IPS DF 6.9 (cell line): ENCODE measurements around the gene SPATS1.

ENCODE experiments used
- DNase-seq: peaks from one replicate; pipeline ENCODE4 v3.0.0-alpha.2; 2013; ENCODE audit warnings: low read depth, low spot score
- H3K27ac ChIP-seq: one replicate; pipeline ENCODE4 v1.5.1; 2013; ENCODE audit warnings: low read length, control low read depth
- H3K27me3 ChIP-seq: 2 replicates; pipeline ENCODE4 v1.6.1; 2013; ENCODE audit warnings: mild to moderate bottlenecking, low read length; ENCODE audit not compliant: control insufficient read depth, insufficient read depth
- H3K36me3 ChIP-seq: 2 replicates; pipeline ENCODE4 v1.6.1; 2013; ENCODE audit warnings: low read length; ENCODE audit not compliant: control insufficient read depth, insufficient read depth
- H3K4me1 ChIP-seq: 2 replicates; pipeline ENCODE4 v1.6.1; 2013; ENCODE audit warnings: low read length; ENCODE audit not compliant: control insufficient read depth, insufficient read depth
- H3K4me3 ChIP-seq: 2 replicates; pipeline ENCODE4 v1.5.1; 2013; ENCODE audit warnings: mild to moderate bottlenecking, low read length
- H3K9me3 ChIP-seq: 2 replicates; pipeline ENCODE4 v1.6.1; 2013; ENCODE audit warnings: low read length, inconsistent platforms; ENCODE audit not compliant: control insufficient read depth, insufficient read depth
- WGBS: extraction: QIAGEN DNeasy Blood & Tissue Kit; methylation state at CpG from one replicate; pipeline ENCODE4 v1.1.7; 2013; ENCODE audit warnings: mixed read lengths, missing lambda C conversion rate; ENCODE audit not compliant: insufficient read length, insufficient coverage; 5-methylcytosine and 5-hydroxymethylcytosine counted together

SPATS1 gene

GRCh38 chr6:44301782-44302564 lies 40.5 kb upstream of the SPATS1 start:
- DNase-seq = no peak
- Histone ChIP-seq H3K27me3 (no peaks in the 10 kb centered on the region), H3K27ac (no peak overlapping the region), H3K4me3 (no peak overlapping the region), H3K9me3 (no peaks in the 10 kb centered on the region), H3K36me3 (peaks cover 45% of the 10 kb centered on the region), H3K4me1 (no peaks in the 10 kb centered on the region; the same call in 1 of the 2 replicates)
- WGBS = no CpG with 5 or more reads among the region's 14 CpGs

- no peak for DNase-seq
- no CpG with 5 or more reads among the region's 12 CpGs for whole genome bisulfite sequencing
Observed at GRCh38 chr6:44302856-44303255, 39.6 kb upstream of the SPATS1 start.

DNA sequence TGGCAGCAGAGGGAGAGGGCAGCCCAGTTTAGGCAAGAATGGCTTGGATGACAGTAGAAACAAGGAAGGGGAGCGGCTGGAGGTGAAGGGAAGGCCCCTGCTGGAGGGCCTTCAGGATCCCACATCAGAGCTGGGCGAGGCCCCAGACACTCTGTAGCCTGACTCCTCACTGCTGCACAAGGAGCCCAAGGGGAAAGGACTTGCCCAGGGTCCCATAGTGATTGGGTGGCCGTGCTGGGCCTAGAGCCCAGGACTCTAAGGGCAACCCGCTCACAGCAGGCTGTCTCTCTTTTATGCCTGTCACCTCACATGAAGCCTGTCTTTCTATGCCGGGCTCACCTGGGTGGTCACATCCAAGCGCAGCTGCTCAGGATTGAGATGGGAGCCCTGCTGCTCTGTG lies 38.6 kb upstream of the SPATS1 start:
- WGBS = no CpG with 5 or more reads among the region's 6 CpGs
- peaks cover 51% of the 10 kb centered on the region for H3K36me3 ChIP-seq
- H3K9me3 ChIP-seq = no peaks in the 10 kb centered on the region

More at GRCh38 chr6:44302856-44303255, 39.6 kb upstream of the SPATS1 start:
- Histone ChIP-seq H3K9me3 (no peaks in the 10 kb centered on the region), H3K36me3 (peaks cover 49% of the 10 kb centered on the region), H3K27ac (no peak overlapping the region), H3K27me3 (no peaks in the 10 kb centered on the region), H3K4me3 (no peak overlapping the region), H3K4me1 (no peaks in the 10 kb centered on the region; the same call in 1 of the 2 replicates)

DNA sequence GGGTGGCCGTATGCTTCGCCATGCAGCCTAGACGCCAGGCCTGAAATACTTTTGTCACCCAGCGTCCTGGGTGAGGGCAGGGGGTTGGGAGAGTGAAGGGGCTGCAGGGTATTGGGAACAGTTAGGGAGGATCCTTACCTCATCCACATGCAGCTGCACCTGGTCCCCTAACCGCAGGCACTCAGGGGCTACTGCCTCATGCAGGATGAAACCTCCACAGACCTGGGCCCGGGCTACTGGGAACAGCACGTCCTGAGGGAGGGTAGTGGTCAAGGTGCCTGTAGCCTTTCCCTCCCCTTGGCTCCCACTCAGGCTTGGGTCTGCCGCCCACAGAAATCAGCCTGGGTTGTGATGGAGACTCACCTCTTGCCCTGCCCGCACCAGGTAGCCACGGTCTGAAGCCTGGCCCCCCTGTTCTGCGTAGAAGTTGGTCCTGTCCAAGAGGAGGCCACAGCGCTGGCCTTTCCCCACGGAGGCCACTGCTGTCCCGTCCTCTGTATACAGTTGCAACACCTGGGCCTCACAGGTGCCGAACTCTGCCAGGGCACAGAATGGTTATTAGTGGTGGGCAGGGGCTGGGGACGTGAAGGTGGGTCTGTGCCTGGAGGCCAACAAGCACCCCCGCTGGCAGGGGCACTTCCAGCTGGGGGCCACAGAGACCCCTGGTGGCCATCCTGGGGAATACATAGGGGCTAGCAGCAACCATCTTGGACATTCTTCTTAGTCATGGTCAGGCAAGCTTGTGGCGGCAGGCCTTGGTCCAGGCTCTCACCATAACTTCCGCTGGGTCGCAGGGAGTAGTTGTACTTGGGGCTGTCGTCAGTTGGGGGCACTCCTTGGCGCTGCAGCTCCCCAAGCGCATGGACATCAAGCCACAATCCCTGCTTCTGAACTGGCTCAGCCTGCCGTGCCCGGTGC lies 37.9 kb upstream of the SPATS1 start:
- Histone ChIP-seq H3K9me3 (no peaks in the 10 kb centered on the region), H3K36me3 (peaks cover 51% of the 10 kb centered on the region), H3K4me1 (no peaks in the 10 kb centered on the region; the same call in 1 of the 2 replicates), H3K27ac (no peak overlapping the region), H3K4me3 (no peak overlapping the region), H3K27me3 (no peaks in the 10 kb centered on the region)
- DNase-seq = no peak
- no CpG with 5 or more reads among the region's 25 CpGs for WGBS

More for the DNA sequence above, 38.6 kb upstream of the SPATS1 start:
- H3K4me1 ChIP-seq = no peaks in the 10 kb centered on the region; the same call in 1 of the 2 replicates
- no peaks in the 10 kb centered on the region for H3K27me3 ChIP-seq
- H3K4me3 ChIP-seq = no peak overlapping the region
- H3K27ac ChIP-seq = no peak overlapping the region
- no peak for DNase-seq

- peaks cover 53% of the 10 kb centered on the region for H3K36me3 ChIP-seq
Observed at GRCh38 chr6:44305200-44305725, 37.2 kb upstream of the SPATS1 start.

GRCh38 chr6:44306710-44307109 lies 35.7 kb upstream of the SPATS1 start:
- Histone ChIP-seq H3K36me3 (peaks cover 57% of the 10 kb centered on the region), H3K9me3 (no peaks in the 10 kb centered on the region), H3K27me3 (no peaks in the 10 kb centered on the region), H3K4me1 (no peaks in the 10 kb centered on the region; the same call in 1 of the 2 replicates), H3K27ac (no peak overlapping the region), H3K4me3 (no peak overlapping the region)
- no CpG with 5 or more reads among the region's 8 CpGs for whole genome bisulfite sequencing
- no peak for DNase-seq

More at GRCh38 chr6:44305200-44305725, 37.2 kb upstream of the SPATS1 start:
- Histone ChIP-seq H3K4me3 (no peak overlapping the region), H3K27ac (no peak overlapping the region), H3K27me3 (no peaks in the 10 kb centered on the region), H3K4me1 (no peaks in the 10 kb centered on the region; the same call in 1 of the 2 replicates), H3K9me3 (no peaks in the 10 kb centered on the region)
- DNase-seq = no peak
- no CpG with 5 or more reads among the region's 5 CpGs for WGBS

DNA sequence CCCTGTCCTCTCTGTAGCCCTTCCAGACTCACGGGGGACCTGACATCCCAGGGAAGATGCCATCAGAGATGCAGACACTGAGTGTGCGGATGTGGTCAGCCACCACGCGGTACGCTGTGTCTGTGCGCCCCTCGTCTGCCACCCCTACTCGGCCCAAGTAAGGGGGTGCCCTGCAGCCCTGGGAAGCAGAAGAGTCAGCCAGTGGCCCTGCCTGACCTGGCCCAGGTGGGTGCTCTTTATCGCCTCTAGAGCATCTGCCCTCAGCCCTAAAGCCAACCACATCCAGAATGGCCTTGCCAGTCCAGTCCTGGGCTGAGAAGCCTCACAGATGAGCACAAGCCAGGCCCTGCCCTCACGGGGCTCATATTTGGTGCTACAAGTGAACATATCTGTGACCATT lies 35.2 kb upstream of the SPATS1 start:
- Histone ChIP-seq H3K4me1 (no peaks in the 10 kb centered on the region; the same call in 1 of the 2 replicates), H3K9me3 (no peaks in the 10 kb centered on the region), H3K27ac (no peak overlapping the region), H3K36me3 (peaks cover 52% of the 10 kb centered on the region), H3K4me3 (no peak overlapping the region), H3K27me3 (no peaks in the 10 kb centered on the region)
- DNase-seq = no peak
- no CpG with 5 or more reads among the region's 10 CpGs for WGBS

GRCh38 chr6:44309092-44309491 lies 33.4 kb upstream of the SPATS1 start:
- H3K4me3 ChIP-seq = no peak overlapping the region
- no peak overlapping the region for H3K27ac ChIP-seq
- no peaks in the 10 kb centered on the region for H3K27me3 ChIP-seq
- peaks cover 36% of the 10 kb centered on the region for H3K36me3 ChIP-seq
- H3K9me3 ChIP-seq = no peaks in the 10 kb centered on the region
- DNase-seq = no peak
- no peaks in the 10 kb centered on the region; the same call in 1 of the 2 replicates for H3K4me1 ChIP-seq
- WGBS = no CpG with 5 or more reads among the region's 2 CpGs

- Histone ChIP-seq H3K36me3 (peaks cover 30% of the 10 kb centered on the region), H3K9me3 (no peaks in the 10 kb centered on the region), H3K4me3 (no peak overlapping the region), H3K27me3 (no peaks in the 10 kb centered on the region), H3K27ac (no peak overlapping the region), H3K4me1 (no peaks in the 10 kb centered on the region; the same call in 1 of the 2 replicates)
- DNase-seq = no peak
Observed at GRCh38 chr6:44309631-44310030, 32.8 kb upstream of the SPATS1 start.

DNA sequence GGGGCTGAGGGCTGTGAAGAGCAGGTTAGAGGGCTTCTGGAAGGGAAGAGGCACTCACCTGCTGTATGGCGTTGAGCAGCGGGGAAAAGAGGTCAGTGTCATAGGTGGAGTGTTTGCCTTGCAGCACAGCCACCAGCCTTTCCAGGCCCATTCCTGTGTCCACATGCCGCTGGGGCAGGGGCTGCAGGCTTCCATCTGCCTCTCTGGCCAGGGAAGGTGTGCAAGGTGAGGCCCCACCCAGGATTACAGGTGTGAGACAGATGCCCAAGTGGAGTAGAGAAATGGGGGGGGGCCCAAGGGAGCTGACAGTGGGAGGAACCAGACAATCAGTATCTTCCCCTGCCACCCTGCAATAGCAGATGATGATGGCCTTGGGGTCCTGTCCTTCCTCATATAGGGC lies 32.2 kb upstream of the SPATS1 start:
- peaks cover 30% of the 10 kb centered on the region for H3K36me3 ChIP-seq
- no peak for DNase-seq
- no CpG with 5 or more reads among the region's 3 CpGs for WGBS
- no peaks in the 10 kb centered on the region for H3K9me3 ChIP-seq
- H3K4me1 ChIP-seq = no peaks in the 10 kb centered on the region; the same call in 1 of the 2 replicates
- H3K27me3 ChIP-seq = no peaks in the 10 kb centered on the region
- H3K27ac ChIP-seq = no peak overlapping the region
- H3K4me3 ChIP-seq = no peak overlapping the region
